HS-27A (cell line): ENCODE results near the gene CERK.

Source experiments
- DNase-seq: peaks from one replicate; pipeline ENCODE4 v3.0.0-alpha.2; 2012; ENCODE audit warnings: low read depth, missing footprints

CERK gene

GRCh38 chr22:46677323-46678002 lies 60.6 kb downstream of the CERK start:
- DNase-seq = no peak

DNA sequence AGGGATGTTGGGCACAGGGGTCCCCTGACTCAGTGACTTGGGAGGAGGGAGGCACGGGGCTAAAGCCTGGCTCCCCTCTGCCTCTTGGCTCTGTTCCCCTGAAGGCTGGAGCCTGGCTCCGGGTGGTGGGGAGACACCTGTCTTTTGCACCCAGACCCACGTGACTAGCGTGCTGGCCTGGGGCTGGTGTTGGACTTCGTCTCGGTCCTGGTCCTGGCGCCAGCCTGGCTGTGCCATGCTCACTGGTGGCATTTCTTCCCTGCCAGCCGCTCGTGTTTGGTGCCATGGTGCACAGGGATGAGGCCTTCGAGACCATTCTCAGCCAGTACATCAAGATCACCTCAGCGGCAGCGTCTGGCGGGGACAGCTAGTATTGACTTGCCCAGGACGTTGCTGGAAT lies 61.2 kb downstream of the CERK start:
- no peak for DNase-seq

GRCh38 chr22:46676479-46676878 lies 61.6 kb downstream of the CERK start:
- DNase-seq = no peak

GRCh38 chr22:46675938-46676337 lies 62.1 kb downstream of the CERK start:
- no peak for DNase-seq

GRCh38 chr22:46675479-46675878 lies 62.6 kb downstream of the CERK start:
- no peak for DNase-seq

- no peak for DNase-seq
These were observed 63.1 kb downstream of the CERK start for GRCh38 chr22:46674906-46675305.

DNA sequence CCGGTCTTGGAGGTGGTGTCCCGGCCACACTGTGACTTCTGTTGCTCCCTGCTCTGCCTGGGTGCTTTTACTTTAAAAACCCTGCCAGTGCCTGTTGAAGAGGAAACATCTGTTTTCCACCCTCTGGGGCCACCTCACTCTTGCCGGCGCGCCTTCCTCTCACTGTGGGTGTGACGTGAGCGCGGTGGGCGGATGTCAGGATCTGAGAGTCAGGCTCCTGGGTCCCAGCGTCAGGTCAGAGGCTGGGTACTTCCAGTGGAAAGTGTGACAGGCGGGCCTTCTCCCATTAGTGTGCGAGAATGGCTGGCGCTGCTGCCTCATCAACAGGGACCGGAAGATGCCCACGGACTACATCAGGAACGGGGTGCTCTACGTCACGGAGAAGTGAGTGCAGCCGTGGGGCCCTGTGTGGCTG lies 63.7 kb downstream of the CERK start:
- DNase-seq = no peak

- no peak for DNase-seq
These were observed 64.3 kb downstream of the CERK start for GRCh38 chr22:46673662-46674236.

- DNase-seq = no peak
These were observed 64.8 kb downstream of the CERK start for GRCh38 chr22:46673205-46673604.

- DNase-seq = no peak
These were observed 65.3 kb downstream of the CERK start for GRCh38 chr22:46672731-46673130.

DNA sequence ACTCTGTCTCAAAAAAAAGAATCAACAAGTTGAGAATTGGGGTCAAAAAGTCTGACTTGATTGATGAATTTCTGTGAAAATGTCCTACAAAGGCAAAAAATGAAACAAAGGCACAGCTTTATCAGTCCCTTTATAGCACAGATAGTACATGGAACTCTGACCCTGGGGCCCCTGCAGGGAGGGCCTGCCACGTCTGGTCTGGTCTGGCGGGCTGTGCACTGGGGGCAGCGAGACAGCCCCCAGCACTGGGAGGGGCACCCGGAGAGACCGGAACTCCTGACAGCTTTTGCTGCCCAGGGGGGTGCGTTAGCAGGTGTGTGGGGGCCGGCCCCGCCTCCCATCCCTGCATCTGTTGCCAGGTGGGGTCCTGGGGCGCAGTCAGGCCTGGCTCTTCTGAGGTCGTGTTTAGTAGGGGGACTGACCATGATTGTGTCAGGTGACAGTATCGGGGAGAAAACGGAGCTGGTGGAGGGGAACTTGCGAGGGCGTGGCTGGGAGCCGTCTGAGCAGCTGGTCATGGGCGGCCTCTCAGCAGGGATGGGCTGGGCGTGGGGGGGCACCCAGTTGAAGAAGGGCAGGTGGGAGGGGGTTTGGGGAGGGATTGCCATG lies 66.1 kb downstream of the CERK start:
- DNase-seq = no peak

DNA sequence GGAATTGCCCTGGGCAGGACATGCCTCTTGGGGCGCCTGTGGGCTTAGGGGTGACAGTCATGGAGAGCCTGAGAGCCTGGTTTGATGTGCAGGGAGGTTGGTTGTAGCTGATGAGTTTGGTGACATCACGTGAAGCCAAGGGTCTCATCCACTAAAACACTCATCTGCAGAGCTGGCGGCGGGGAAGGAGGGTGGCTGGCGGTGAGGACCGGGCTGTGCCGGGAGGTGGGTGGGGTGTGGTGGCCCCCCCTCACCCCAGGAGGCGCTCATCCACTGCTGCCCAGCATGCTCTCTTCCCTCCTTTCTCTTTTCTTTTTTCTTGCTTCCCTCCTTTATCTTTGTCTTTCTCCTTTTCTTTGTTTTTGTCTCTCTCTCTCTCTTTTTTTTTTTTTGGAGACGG lies 68.9 kb downstream of the CERK start:
- no peak for DNase-seq

- no peak for DNase-seq
These were observed 69.9 kb downstream of the CERK start for GRCh38 chr22:46668116-46668515.

DNA sequence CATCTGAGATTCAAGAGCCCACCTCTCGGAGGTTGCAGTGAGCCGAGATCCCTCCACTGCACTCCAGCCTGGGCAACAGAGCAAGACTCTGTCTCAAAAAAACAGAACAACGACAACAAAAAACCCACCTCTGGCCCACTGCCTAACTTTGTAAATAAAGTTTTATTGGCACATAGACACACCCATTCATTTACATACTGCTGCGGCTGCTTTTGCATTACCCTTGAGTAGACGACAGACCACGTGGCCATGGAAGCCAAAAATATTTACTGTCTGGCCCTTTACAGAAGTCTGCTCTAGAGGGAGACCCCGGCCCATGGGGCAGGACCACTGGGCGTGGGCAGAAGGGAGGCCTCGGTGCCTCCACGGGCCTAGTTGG lies 70.8 kb downstream of the CERK start:
- DNase-seq = no peak

DNA sequence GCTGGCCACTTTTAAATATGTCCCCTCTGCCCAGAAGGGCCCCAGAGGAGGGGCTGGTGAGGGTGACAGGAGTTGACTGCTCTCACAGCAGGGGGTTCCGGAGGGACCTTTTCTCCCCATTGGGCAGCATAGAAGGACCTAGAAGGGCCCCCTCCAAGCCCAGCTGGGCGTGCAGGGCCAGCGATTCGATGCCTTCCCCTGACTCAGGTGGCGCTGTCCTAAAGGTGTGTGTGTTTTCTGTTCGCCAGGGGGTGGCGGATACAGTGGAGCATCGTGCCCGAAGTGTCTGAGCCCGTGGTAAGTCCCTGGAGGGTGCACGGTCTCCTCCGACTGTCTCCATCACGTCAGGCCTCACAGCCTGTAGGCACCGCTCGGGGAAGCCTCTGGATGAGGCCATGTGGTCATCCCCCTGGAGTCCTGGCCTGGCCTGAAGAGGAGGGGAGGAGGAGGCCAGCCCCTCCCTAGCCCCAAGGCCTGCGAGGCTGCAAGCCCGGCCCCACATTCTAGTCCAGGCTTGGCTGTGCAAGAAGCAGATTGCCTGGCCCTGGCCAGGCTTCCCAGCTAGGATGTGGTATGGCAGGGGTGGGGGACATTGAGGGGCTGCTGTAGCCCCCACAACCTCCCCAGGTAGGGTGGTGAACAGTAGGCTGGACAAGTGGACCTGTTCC lies 71.3 kb downstream of the CERK start:
- no peak for DNase-seq

- DNase-seq = no peak
These were observed 72.2 kb downstream of the CERK start for GRCh38 chr22:46665751-46666280.

DNA sequence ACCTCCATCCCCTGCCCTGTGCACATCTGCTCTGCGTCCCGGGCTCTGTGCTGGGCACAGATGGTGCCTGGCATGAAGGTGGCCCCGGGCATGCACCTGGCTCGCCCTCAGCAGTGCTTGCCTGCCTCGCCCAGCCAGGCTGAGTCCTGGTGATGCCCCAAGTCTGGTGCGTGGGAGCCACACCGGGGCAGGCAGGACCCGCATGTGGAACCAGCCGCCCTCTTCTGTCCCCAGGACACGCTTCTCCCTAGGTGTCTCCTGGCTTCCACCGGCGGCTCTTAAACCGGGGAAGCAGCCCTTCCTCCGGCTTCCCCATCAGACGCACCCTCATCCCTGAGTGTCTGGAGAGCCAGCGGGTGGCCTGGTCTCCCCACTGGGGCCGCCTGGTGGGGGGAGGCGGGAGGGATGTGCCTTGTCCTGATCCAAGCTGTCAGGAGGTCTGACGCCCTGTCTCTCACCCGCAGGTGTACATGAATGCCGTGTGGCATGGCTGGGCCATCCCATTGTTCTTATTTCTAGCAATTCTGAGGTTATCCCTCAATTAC lies 72.8 kb downstream of the CERK start:
- DNase-seq = no peak

GRCh38 chr22:46664301-46664855 lies 73.7 kb downstream of the CERK start:
- no peak for DNase-seq

- no peak for DNase-seq
These were observed 74.5 kb downstream of the CERK start for GRCh38 chr22:46663436-46664100.

DNA sequence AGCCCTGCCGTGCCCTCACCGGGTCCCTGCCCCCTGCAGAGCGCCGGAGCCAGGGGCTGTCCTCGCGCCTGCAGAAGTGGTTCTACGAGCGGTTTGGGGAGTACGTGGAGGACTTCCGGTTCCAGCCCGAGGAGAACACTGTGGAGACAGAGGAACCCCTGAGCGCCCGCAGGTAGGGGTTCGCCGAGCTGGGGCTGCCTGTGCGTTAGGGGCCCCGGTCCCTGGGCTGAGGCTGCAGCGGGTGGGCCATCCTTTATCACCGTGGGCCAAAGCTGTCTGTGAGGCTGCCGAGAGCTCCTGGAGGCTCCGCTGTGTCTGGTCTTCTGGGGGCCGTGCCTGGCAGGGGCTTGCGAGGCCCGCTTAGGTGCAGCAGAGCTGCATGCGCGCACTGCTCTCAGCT lies 75.1 kb downstream of the CERK start:
- DNase-seq = no peak

DNA sequence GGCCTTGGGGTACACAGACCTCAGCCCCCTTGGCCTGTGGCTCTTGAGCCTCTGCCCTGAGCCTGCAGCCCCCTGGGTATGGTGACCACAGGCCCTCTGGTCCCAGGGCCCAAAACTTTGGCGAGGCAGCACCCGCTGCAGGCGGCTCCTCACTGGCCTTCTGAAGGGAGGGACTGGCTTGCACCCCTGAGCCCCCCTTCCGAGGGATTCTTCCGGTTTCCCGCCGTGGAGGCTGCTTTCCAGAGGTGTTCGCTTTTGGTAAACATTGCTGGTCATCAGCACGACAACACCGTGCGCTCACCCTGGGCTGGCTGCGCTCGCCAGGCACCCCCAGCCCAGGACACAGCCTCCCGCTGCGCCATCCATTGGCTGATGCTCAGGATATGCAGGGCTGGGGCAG lies 75.8 kb downstream of the CERK start:
- no peak for DNase-seq
